ENCODE results near the gene METTL22. TPM values are rescaled to one million over a fixed set of nuclear protein-coding genes. Genes with fewer than 3 reads are reported as not detected.

The METTL22 gene
- polyA plus RNA-seq, 1 of the 3 experiments (the other 2 are of a cell fraction): 38.3 TPM

GRCh38 chr16:8628981-8629725 lies 7.7 kb downstream of the METTL22 start:
- WGBS (ENCODE audit: low lambda C conversion rate): 96% methylated on average over 14 of the region's 16 CpGs
- Histone ChIP-seq H3K27ac (ENCODE audit: low read depth in 2 of 2, low read length in 1 of 2) (no peak overlapping the region), H4K20me1 (ENCODE audit: insufficient read depth) (no peaks in the 10 kb centered on the region; the same call in 1 of the 2 replicates), H3K9me2 (no peaks in the 10 kb centered on the region), H3K4me1 (ENCODE audit: control insufficient read depth in 1 of 2, insufficient read depth in 2 of 2, low read depth in 1 of 2, low read length in 1 of 2) (peaks cover 0 to 11% of the 10 kb centered on the region in 2 experiments; a peak in 1 of 4 replicates), H3K9me3 (no peaks in the 10 kb centered on the region), H3K4me2 (no peak overlapping the region), H3F3A (replicated peaks; ENCODE audit: insufficient read depth) (no peaks in the 10 kb centered on the region), H3K9ac (no peak overlapping the region), H3K36me3 (replicated peaks in 1 of 2; ENCODE audit: control insufficient read depth in 1 of 2, insufficient read depth in 2 of 2, low read length in 1 of 2) (peaks cover 35 to 75% of the 10 kb centered on the region in 2 experiments), H2AFZ (ENCODE audit: low read depth) (no peak overlapping the region), H3K79me2 (ENCODE audit: insufficient read depth) (peaks cover 26% of the 10 kb centered on the region; the same call in 1 of the 2 replicates), H3K27me3 (ENCODE audit: insufficient read depth) (no peaks in the 10 kb centered on the region), H3K4me3 (ENCODE audit: low read depth in 2 of 2, low read length in 1 of 2) (no peak overlapping the region)
- no peak for DNase-seq
- TF ChIP-seq GATA2 (CRISPR knock-in tag; IDR thresholded peaks at IDR 0.05) (no peak), SIN3A (IDR thresholded peaks at IDR 0.05; ENCODE audit: borderline replicate concordance, low read depth, low read length) (no peak), CHD2 (IDR thresholded peaks at IDR 0.05; ENCODE audit: low read length, partially characterized antibody) (no peak), TEAD4 (IDR thresholded peaks at IDR 0.05; ENCODE audit: borderline replicate concordance, insufficient read depth) (no peak), IRF3 (IDR thresholded peaks at IDR 0.05; ENCODE audit: low read depth, low read length) (no peak), USF1 (IDR thresholded peaks at IDR 0.05; ENCODE audit: borderline replicate concordance, low read depth) (no peak), ELF1 (IDR thresholded peaks at IDR 0.05) (no peak), POLR2AphosphoS5 (IDR thresholded peaks at IDR 0.05; ENCODE audit: low read depth, low read length) (no peak), JUND (IDR thresholded peaks at IDR 0.05) (no peak), RFX5 (IDR thresholded peaks at IDR 0.05; ENCODE audit: low read length) (no peak), FOXJ3 (CRISPR knock-in tag; IDR thresholded peaks at IDR 0.05) (no peak), GABPA (IDR thresholded peaks at IDR 0.05; ENCODE audit: low read depth) (no peak), FOXM1 (IDR thresholded peaks at IDR 0.05; ENCODE audit: low read depth) (no peak), EZH2phosphoT487 (IDR thresholded peaks at IDR 0.05; ENCODE audit: borderline replicate concordance, low read depth) (no peak), MEF2A (IDR thresholded peaks at IDR 0.05; ENCODE audit: borderline replicate concordance, low read depth) (no peak), FOSL2 (IDR thresholded peaks at IDR 0.05; ENCODE audit: borderline replicate concordance, low read depth) (no peak), TCF12 (IDR thresholded peaks at IDR 0.05) (no peak), USF2 (IDR thresholded peaks at IDR 0.05; ENCODE audit: borderline replicate concordance, low read depth, low read length) (no peak), SMC3 (IDR thresholded peaks at IDR 0.05; ENCODE audit: low read depth, low read length) (no peak), NRF1 (IDR thresholded peaks at IDR 0.05; ENCODE audit: low read depth, low read length) (no peak)
- POLR2A ChIA-PET: no interaction called here
- CTCF ChIA-PET: interaction anchor here (0.6 to 1.1 kb wide), 4 partner anchors 21 to 70 kb away, joined by 3 to 4 read pairs (median 3); no protein-coding TSS in a partner anchor
